ENCODE measurements around the gene CRYBA4.

DNA sequence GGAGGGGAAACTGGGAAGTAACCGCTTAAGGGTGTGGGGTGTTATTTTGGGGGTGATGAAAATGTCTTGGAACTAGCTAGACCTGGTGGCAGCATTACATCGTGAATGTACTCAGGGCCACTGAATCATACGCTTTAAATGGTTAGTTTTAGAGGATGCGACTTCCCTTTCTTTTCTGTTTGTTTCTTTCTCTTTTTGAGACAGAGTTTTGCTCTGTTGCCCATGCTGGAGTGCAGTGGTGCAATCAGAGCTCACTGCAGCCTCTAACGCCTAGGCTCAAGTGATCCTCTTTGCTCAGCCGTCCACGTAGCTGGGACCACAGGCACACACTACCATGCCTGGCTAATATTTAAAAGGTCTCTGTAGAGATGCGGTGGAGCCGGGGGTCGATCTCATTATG lies 30.1 kb downstream of the CRYBA4 start:
- TF ChIP-seq CTCF (IDR thresholded peaks at IDR 0.05) (no peak), POLR2A (IDR thresholded peaks at IDR 0.05) (no peak), EP300 (IDR thresholded peaks at IDR 0.05) (no peak), POLR2AphosphoS5 (IDR thresholded peaks at IDR 0.05) (no peak)
